Astrocyte (in vitro differentiated cells and primary cell): ENCODE measurements around the gene ARPIN.

Experiments used
- EZH2 ChIP-seq: IDR thresholded peaks from 2 replicates; pipeline ENCODE4 v1.6.1; 2012; ENCODE audit warnings: mild to moderate bottlenecking, low read length, inconsistent platforms; ENCODE audit not compliant: insufficient read depth
- TF ChIP-seq, protein P1 (sequence below): IDR thresholded peaks from 2 replicates; pipeline ENCODE4 v1.5.1; 2011; ENCODE audit warnings: low read depth, mild to moderate bottlenecking, inconsistent platforms, low read length, moderate library complexity; ENCODE audit not compliant: insufficient read depth

DNA sequence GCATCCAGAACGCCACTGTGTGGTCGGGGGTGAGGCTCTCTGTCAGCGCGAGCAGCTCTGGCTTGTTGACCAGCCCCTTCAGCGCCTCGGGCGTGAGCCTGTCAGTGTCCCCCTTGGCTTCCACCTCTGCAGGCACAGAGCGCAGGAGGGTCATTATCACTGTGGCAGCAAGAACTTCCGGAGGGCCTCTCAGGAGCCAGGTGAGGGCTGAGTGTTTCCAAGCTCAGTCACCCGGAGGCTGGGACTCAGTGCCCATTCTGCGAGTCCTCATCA, 9.0 kb downstream of the ARPIN start:
- TF ChIP-seq, protein P1, sequence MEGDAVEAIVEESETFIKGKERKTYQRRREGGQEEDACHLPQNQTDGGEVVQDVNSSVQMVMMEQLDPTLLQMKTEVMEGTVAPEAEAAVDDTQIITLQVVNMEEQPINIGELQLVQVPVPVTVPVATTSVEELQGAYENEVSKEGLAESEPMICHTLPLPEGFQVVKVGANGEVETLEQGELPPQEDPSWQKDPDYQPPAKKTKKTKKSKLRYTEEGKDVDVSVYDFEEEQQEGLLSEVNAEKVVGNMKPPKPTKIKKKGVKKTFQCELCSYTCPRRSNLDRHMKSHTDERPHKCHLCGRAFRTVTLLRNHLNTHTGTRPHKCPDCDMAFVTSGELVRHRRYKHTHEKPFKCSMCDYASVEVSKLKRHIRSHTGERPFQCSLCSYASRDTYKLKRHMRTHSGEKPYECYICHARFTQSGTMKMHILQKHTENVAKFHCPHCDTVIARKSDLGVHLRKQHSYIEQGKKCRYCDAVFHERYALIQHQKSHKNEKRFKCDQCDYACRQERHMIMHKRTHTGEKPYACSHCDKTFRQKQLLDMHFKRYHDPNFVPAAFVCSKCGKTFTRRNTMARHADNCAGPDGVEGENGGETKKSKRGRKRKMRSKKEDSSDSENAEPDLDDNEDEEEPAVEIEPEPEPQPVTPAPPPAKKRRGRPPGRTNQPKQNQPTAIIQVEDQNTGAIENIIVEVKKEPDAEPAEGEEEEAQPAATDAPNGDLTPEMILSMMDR, result no peak
- no peak for TF ChIP-seq EZH2
